Measurements from ENCODE around the gene DXO.
"Not testable (repeated sequence)": the region's sequence is repeated elsewhere in the genome, so short reads cannot be mapped to it uniquely, and the experiment has no call there.

DXO gene

DNA sequence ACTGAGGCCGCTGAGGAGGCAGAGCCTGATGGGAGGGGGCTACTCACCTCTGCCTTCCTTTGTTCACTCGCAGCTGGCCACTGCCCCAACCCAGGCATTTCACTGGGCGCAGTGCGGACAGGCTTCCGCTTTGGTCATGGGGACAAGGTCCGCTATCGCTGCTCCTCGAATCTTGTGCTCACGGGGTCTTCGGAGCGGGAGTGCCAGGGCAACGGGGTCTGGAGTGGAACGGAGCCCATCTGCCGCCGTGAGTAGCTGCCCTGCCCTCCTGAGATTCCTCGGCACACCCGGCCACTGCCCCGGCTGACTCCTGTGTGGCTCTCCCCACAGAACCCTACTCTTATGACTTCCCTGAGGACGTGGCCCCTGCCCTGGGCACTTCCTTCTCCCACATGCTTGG lies 38.4 kb downstream of the DXO start:
- Mint-ChIP-seq H3K4me1 (no peaks in the 10 kb centered on the region), H3K27me3 (ENCODE audit: low read depth, poor library complexity) (peaks cover 12% of the 10 kb centered on the region), H3K4me3 (no peak overlapping the region), H3K9me3 (peaks cover 14% of the 10 kb centered on the region), H3K27ac (no peak overlapping the region), H3K36me3 (ENCODE audit: low read depth) (no peaks in the 10 kb centered on the region)
- DNase-seq: no peak
- TF ChIP-seq, protein P1, sequence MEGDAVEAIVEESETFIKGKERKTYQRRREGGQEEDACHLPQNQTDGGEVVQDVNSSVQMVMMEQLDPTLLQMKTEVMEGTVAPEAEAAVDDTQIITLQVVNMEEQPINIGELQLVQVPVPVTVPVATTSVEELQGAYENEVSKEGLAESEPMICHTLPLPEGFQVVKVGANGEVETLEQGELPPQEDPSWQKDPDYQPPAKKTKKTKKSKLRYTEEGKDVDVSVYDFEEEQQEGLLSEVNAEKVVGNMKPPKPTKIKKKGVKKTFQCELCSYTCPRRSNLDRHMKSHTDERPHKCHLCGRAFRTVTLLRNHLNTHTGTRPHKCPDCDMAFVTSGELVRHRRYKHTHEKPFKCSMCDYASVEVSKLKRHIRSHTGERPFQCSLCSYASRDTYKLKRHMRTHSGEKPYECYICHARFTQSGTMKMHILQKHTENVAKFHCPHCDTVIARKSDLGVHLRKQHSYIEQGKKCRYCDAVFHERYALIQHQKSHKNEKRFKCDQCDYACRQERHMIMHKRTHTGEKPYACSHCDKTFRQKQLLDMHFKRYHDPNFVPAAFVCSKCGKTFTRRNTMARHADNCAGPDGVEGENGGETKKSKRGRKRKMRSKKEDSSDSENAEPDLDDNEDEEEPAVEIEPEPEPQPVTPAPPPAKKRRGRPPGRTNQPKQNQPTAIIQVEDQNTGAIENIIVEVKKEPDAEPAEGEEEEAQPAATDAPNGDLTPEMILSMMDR (IDR thresholded peaks at IDR 0.05): no peak

DNA sequence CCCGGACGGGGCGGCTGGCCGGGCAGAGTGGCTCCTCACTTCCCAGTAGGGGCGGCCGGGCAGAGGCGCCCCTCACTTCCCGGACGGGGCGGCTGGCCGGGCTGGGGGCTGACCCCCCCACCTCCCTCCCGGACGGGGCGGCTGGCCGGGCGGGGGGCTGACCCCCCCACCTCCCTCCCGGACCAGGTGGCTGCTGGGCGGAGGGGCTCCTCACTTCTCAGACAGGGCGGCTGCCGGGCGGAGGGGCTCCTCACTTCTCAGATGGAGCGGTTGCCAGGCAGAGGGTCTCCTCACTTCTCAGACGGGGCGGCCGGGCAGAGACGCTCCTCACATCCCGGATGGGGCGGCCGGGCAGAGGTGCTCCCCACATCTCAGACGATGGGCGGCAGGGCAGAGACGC lies 39.8 kb downstream of the DXO start:
- not testable (repeated sequence) for H3K27ac Mint-ChIP-seq; H3K36me3 Mint-ChIP-seq (ENCODE audit: low read depth); H3K4me3 Mint-ChIP-seq; DNase-seq
- Mint-ChIP-seq H3K4me1 (peaks cover 11% of the 10 kb centered on the region), H3K9me3 (peaks cover 14% of the 10 kb centered on the region), H3K27me3 (ENCODE audit: low read depth, poor library complexity) (peaks cover 13% of the 10 kb centered on the region)

GRCh38 chr6:31930962-31931361 lies 41.0 kb downstream of the DXO start:
- H3K36me3 Mint-ChIP-seq (ENCODE audit: low read depth): no peaks in the 10 kb centered on the region
- peaks cover 6% of the 10 kb centered on the region for H3K27me3 Mint-ChIP-seq (ENCODE audit: low read depth, poor library complexity)
- peaks cover 14% of the 10 kb centered on the region for H3K9me3 Mint-ChIP-seq

DNA sequence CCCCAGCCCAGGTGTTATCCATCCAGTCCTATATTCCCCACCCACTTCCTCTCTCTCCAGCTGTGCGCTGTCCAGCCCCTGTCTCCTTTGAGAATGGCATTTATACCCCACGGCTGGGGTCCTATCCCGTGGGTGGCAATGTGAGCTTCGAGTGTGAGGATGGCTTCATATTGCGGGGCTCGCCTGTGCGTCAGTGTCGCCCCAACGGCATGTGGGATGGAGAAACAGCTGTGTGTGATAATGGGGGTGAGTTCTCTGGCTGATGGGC lies 43.3 kb downstream of the DXO start:
- Mint-ChIP-seq H3K36me3 (ENCODE audit: low read depth) (no peaks in the 10 kb centered on the region), H3K27ac (no peak overlapping the region)

More at GRCh38 chr6:31930962-31931361, 41.0 kb downstream of the DXO start:
- no peak overlapping the region for H3K4me3 Mint-ChIP-seq
- DNase-seq: no peak
- TF ChIP-seq, protein P1 (IDR thresholded peaks at IDR 0.05): no peak
- peaks cover 11% of the 10 kb centered on the region for H3K4me1 Mint-ChIP-seq
- no peak overlapping the region for H3K27ac Mint-ChIP-seq

DNA sequence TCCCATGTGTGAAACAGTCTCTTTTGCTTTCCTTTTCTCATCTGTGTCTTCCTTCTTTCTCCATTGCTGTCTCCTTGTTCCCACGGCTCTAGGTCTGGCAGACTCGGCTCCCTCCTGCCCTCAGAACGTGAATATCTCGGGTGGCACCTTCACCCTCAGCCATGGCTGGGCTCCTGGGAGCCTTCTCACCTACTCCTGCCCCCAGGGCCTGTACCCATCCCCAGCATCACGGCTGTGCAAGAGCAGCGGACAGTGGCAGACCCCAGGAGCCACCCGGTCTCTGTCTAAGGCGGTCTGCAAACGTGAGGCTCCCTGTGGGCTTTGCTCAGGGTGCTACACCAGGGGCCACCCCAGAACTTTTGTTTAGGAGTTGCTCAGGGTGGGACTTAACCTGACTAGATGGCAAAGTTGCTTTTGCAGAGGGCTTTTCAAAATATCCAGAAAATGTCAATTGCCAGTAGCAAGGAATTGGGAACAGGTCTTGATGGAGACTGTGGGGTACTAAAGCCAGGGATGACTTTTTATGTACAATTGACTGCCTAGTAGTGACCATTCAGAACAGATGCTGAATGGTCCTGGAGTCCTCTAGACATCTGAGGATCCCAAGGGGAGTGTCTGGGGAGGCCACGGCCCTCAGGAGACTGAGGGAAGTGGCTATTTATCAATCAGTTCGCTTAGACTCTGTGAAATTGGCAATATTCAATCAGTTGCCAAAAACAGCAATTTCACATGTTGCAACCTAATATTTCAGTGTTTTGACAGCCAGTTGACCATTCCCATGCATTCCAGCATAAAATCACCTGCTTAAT lies 43.9 kb downstream of the DXO start:
- peaks cover 11% of the 10 kb centered on the region for H3K4me1 Mint-ChIP-seq
- no peaks in the 10 kb centered on the region for H3K36me3 Mint-ChIP-seq (ENCODE audit: low read depth)
- no peak overlapping the region for H3K4me3 Mint-ChIP-seq
- TF ChIP-seq, protein P1 (IDR thresholded peaks at IDR 0.05): no peak
- H3K9me3 Mint-ChIP-seq: peaks cover 9% of the 10 kb centered on the region
- no peak for DNase-seq
- H3K27me3 Mint-ChIP-seq (ENCODE audit: low read depth, poor library complexity): peaks cover 9% of the 10 kb centered on the region
- H3K27ac Mint-ChIP-seq: no peak overlapping the region

More for the DNA sequence above, 43.3 kb downstream of the DXO start:
- Mint-ChIP-seq H3K4me3 (no peak overlapping the region), H3K27me3 (ENCODE audit: low read depth, poor library complexity) (peaks cover 9% of the 10 kb centered on the region), H3K4me1 (peaks cover 11% of the 10 kb centered on the region), H3K9me3 (peaks cover 14% of the 10 kb centered on the region)
- DNase-seq: no peak
- TF ChIP-seq, protein P1 (IDR thresholded peaks at IDR 0.05): no peak

DNA sequence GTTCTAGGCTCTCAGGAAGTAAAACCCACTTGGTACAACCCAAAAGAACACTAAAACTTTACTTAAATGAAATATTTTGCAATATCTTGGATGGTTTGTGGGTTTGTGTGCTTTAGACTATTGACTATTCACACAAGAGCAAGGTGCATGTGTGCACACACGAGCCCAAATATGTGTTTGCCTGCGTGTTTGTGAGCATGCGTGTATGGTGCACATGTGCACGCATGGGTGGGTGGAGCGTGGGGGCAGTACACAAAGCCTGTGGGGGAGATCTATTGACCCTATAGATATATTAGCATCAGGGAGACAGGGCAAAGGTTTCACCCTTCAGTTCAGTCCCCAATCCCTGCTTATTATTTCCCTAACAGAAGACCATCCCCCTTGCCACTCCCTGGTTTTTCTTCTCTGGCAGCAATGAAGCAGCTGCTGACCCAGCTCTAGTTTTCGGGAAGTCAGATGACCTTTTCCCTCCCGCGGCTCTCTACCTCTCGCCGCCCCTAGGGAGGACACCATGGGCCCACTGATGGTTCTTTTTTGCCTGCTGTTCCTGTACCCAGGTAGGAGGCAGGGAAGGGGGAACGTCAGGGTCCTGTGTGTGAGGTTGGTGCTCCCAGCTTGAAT lies 44.6 kb downstream of the DXO start, which contains the start of gene C2:
C2 (plus strand) TSS at position 476 of the 621 bp plus-strand sequence; CDS start at position 512, 36 bp downstream.
- Mint-ChIP-seq H3K36me3 (ENCODE audit: low read depth) (no peaks in the 10 kb centered on the region), H3K4me1 (peaks cover 11% of the 10 kb centered on the region), H3K27me3 (ENCODE audit: low read depth, poor library complexity) (peaks cover 13% of the 10 kb centered on the region), H3K4me3 (no peak within 1 kb of the TSS), H3K9me3 (peaks cover 5% of the 10 kb centered on the region), H3K27ac (no peak within 1 kb of the TSS)
- no peak for DNase-seq
- TF ChIP-seq, protein P1 (IDR thresholded peaks at IDR 0.05): no peak
